Stimulated activated CD4-positive, alpha-beta T cell treated with anti-CD3 and anti-CD28 coated beads, Interleukin-2, amount 100 ng/mL, for 4 hours (primary cell): ENCODE measurements around the gene ACOX3.

Experiments used
- DNase-seq: peaks from one replicate; pipeline ENCODE4 v3.0.0-alpha.2; 2020; ENCODE audit warnings: low read depth

The ACOX3 gene

GRCh38 chr4:8319731-8320385 lies 120.7 kb downstream of the ACOX3 start:
- DNase-seq, result no peak

- DNase-seq, result no peak
Measured at GRCh38 chr4:8319061-8319460, 121.5 kb downstream of the ACOX3 start.

- no peak for DNase-seq
Measured at GRCh38 chr4:8318509-8318908, 122.0 kb downstream of the ACOX3 start.

GRCh38 chr4:8317474-8317873 lies 123.0 kb downstream of the ACOX3 start:
- no peak for DNase-seq

GRCh38 chr4:8316911-8317351 lies 123.6 kb downstream of the ACOX3 start:
- DNase-seq, result no peak
